Muscle layer of duodenum (tissue), 2 donors: ENCODE results near the gene LY86.

Experiments
- H3K27ac ChIP-seq: one replicate; pipeline ENCODE4 v1.7.0; 2013; ENCODE audit warnings: mild to moderate bottlenecking, low read length
- H3K27me3 ChIP-seq: one replicate; pipeline ENCODE4 v1.7.0; 2013; ENCODE audit warnings: low read depth, mild to moderate bottlenecking, control low read depth, low read length
- H3K36me3 ChIP-seq, 2 donors: one replicate each; pipeline ENCODE4 v1.7.0; 2013; ENCODE audit warnings: low read length in 2 of 2, control low read depth in 1 of 2, mild to moderate bottlenecking in 1 of 2; ENCODE audit not compliant: insufficient read depth in 2 of 2, control insufficient read depth in 1 of 2
- H3K4me1 ChIP-seq, 2 donors: one replicate each; pipeline ENCODE4 v1.7.0; 2013; ENCODE audit warnings: low read length in 2 of 2, mild to moderate bottlenecking in 2 of 2, control low read depth in 1 of 2, moderate library complexity in 1 of 2; ENCODE audit not compliant: insufficient read depth in 2 of 2, control insufficient read depth in 1 of 2
- H3K4me3 ChIP-seq, 2 donors: one replicate each; pipeline ENCODE4 v1.7.0; 2013; ENCODE audit warnings: low read length in 2 of 2, low read depth in 1 of 2, mild to moderate bottlenecking in 1 of 2
- H3K9me3 ChIP-seq, 2 donors: one replicate each; pipeline ENCODE4 v1.7.0; 2013; ENCODE audit warnings: low read length in 2 of 2, control low read depth in 1 of 2, mild to moderate bottlenecking in 1 of 2; ENCODE audit not compliant: control insufficient read depth in 1 of 2
- donor health status: healthy.

Gene LY86

GRCh38 chr6:6646384-6646783 is 57.9 kb downstream of the LY86 start:
- Histone ChIP-seq H3K4me3 (no peak overlapping the region), H3K27me3 (no peaks in the 10 kb centered on the region), H3K36me3 (no peaks in the 10 kb centered on the region), H3K9me3 (no peaks in the 10 kb centered on the region), H3K4me1 (no peaks in the 10 kb centered on the region), H3K27ac (no peak overlapping the region)

- H3K4me1 ChIP-seq = no peaks in the 10 kb centered on the region
- no peak overlapping the region for H3K27ac ChIP-seq
- H3K9me3 ChIP-seq = no peaks in the 10 kb centered on the region
- H3K36me3 ChIP-seq = no peaks in the 10 kb centered on the region
- H3K27me3 ChIP-seq = no peaks in the 10 kb centered on the region
- H3K4me3 ChIP-seq = no peak overlapping the region
Measured at GRCh38 chr6:6646859-6647258, 58.3 kb downstream of the LY86 start.

- H3K4me3 ChIP-seq = no peak overlapping the region
- H3K27me3 ChIP-seq = no peaks in the 10 kb centered on the region
- H3K27ac ChIP-seq = no peak overlapping the region
- H3K4me1 ChIP-seq = no peaks in the 10 kb centered on the region
- H3K9me3 ChIP-seq = no peaks in the 10 kb centered on the region
- H3K36me3 ChIP-seq = no peaks in the 10 kb centered on the region
Measured at GRCh38 chr6:6648692-6649343, 60.3 kb downstream of the LY86 start.

GRCh38 chr6:6649824-6650349 is 61.4 kb downstream of the LY86 start:
- peaks cover 0 to 5% of the 10 kb centered on the region in 2 donors for H3K4me1 ChIP-seq
- H3K27me3 ChIP-seq = no peaks in the 10 kb centered on the region
- H3K27ac ChIP-seq = no peak overlapping the region
- H3K4me3 ChIP-seq = no peak overlapping the region
- no peaks in the 10 kb centered on the region for H3K9me3 ChIP-seq
- no peaks in the 10 kb centered on the region for H3K36me3 ChIP-seq

- no peaks in the 10 kb centered on the region for H3K36me3 ChIP-seq
- no peak overlapping the region for H3K27ac ChIP-seq
- no peaks in the 10 kb centered on the region for H3K27me3 ChIP-seq
- no peak overlapping the region for H3K4me3 ChIP-seq
- H3K9me3 ChIP-seq = no peaks in the 10 kb centered on the region
- peaks cover 3 to 5% of the 10 kb centered on the region in 2 donors for H3K4me1 ChIP-seq
Measured at GRCh38 chr6:6650839-6651238, 62.3 kb downstream of the LY86 start.

GRCh38 chr6:6651335-6651734 is 62.8 kb downstream of the LY86 start:
- no peaks in the 10 kb centered on the region for H3K9me3 ChIP-seq
- H3K4me1 ChIP-seq = peaks cover 3 to 5% of the 10 kb centered on the region in 2 donors
- no peaks in the 10 kb centered on the region for H3K27me3 ChIP-seq
- H3K36me3 ChIP-seq = no peaks in the 10 kb centered on the region
- H3K27ac ChIP-seq = no peak overlapping the region
- no peak overlapping the region for H3K4me3 ChIP-seq

- H3K36me3 ChIP-seq = no peaks in the 10 kb centered on the region
- no peak overlapping the region for H3K27ac ChIP-seq
- H3K27me3 ChIP-seq = no peaks in the 10 kb centered on the region
- H3K4me3 ChIP-seq = no peak overlapping the region
- H3K9me3 ChIP-seq = no peaks in the 10 kb centered on the region
- H3K4me1 ChIP-seq = peaks cover 3 to 5% of the 10 kb centered on the region in 2 donors
Measured at GRCh38 chr6:6652932-6653331, 64.4 kb downstream of the LY86 start.

- Histone ChIP-seq H3K9me3 (no peaks in the 10 kb centered on the region), H3K36me3 (no peaks in the 10 kb centered on the region), H3K27me3 (no peaks in the 10 kb centered on the region), H3K27ac (no peak overlapping the region), H3K4me1 (peaks cover 3 to 5% of the 10 kb centered on the region in 2 donors), H3K4me3 (no peak overlapping the region)
Measured at GRCh38 chr6:6654599-6655575, 66.4 kb downstream of the LY86 start.

- H3K4me3 ChIP-seq = no peak overlapping the region
- H3K36me3 ChIP-seq = no peaks in the 10 kb centered on the region
- no peaks in the 10 kb centered on the region for H3K9me3 ChIP-seq
- peaks cover 3 to 5% of the 10 kb centered on the region in 2 donors for H3K4me1 ChIP-seq
- no peaks in the 10 kb centered on the region for H3K27me3 ChIP-seq
- no peak overlapping the region for H3K27ac ChIP-seq
Measured at GRCh38 chr6:6655805-6656251, 67.3 kb downstream of the LY86 start.

GRCh38 chr6:6656287-6656686 is 67.8 kb downstream of the LY86 start:
- Histone ChIP-seq H3K27me3 (no peaks in the 10 kb centered on the region), H3K36me3 (no peaks in the 10 kb centered on the region), H3K4me1 (peaks cover 3 to 5% of the 10 kb centered on the region in 2 donors), H3K4me3 (no peak overlapping the region), H3K27ac (no peak overlapping the region), H3K9me3 (no peaks in the 10 kb centered on the region)

GRCh38 chr6:6657085-6657819 is 68.7 kb downstream of the LY86 start:
- H3K27ac ChIP-seq = no peak overlapping the region

More at GRCh38 chr6:6657085-6657819, 68.7 kb downstream of the LY86 start:
- H3K27me3 ChIP-seq = no peaks in the 10 kb centered on the region
- no peak overlapping the region for H3K4me3 ChIP-seq
- H3K36me3 ChIP-seq = no peaks in the 10 kb centered on the region
- no peaks in the 10 kb centered on the region for H3K9me3 ChIP-seq
- H3K4me1 ChIP-seq = peaks cover 5 to 12% of the 10 kb centered on the region in 2 donors
